GM12878 (cell line): ENCODE results near the gene ROBO4. TPM values are rescaled to one million over a fixed set of nuclear protein-coding genes. Genes with fewer than 3 reads are reported as not detected.

Source experiments
- ATAC-seq: fragments of 200-7000 bp; cut with Tn5 transposase; 3 replicates; pipeline ENCODE4 v1.9.1; 2020; ENCODE audit warnings: mild to moderate bottlenecking, moderate library complexity
- BruUV-seq: library from RNA; stranded (reverse); fragments of 400-500 nt; replicated peaks from 2 replicates; lab custom pipeline; 2021; lab: Mats Ljungman, UMichigan
- CTCF ChIA-PET: fragments of 300-600 bp; sonication (Branson Sonifier 250); formaldehyde crosslinking; extraction: SDS; loops from one replicate; lab custom pipeline; 2021; ENCODE audit warnings: inconsistent platforms; lab: Yijun Ruan, JAX
- POLR2A ChIA-PET: fragments of 350-600 bp; formaldehyde crosslinking; extraction: SDS; loops from one replicate; lab custom pipeline; 2021; ENCODE audit warnings: inconsistent platforms; lab: Charles Lee
- RAD21 ChIA-PET: fragments of 300-600 bp; sonication (Branson Sonifier 250); formaldehyde crosslinking; loops from one replicate; lab custom pipeline; 2023; ENCODE audit warnings: antibody characterized with exemption; ENCODE audit not compliant: unreplicated experiment; lab: Charles Lee
- SMC1A ChIA-PET: fragments of 300-600 bp; sonication (Branson Sonifier 250); formaldehyde crosslinking; loops from one replicate; lab custom pipeline; 2023; ENCODE audit not compliant: unreplicated experiment, uncharacterized antibody; lab: Charles Lee
- DNase-seq: peaks from one replicate; pipeline ENCODE4 v3.0.0-alpha.2; 2011; ENCODE audit warnings: low read depth, low spot score
- FAIRE-seq: peaks from 3 replicates; lab custom pipeline; 2011; peaks lifted over from hg19 to GRCh38; lab: Jason Lieb, UNC
- H2AFZ ChIP-seq: 2 replicates; pipeline ENCODE4 v1.6.0; 2011; ENCODE audit warnings: low read depth, low read length, control low read depth; ENCODE audit not compliant: control insufficient read depth
- H3K27ac ChIP-seq: 2 replicates; pipeline ENCODE4 v1.5.1; 2011; ENCODE audit warnings: control low read depth; ENCODE audit not compliant: control insufficient read depth, insufficient read depth
- H3K27me3 ChIP-seq, 2 experiments: replicated peaks in 1 of 2; 2 replicates each; pipeline versions ENCODE4 v1.6.0 to v1.6.1; 2011; ENCODE audit warnings: low read length in 1 of 2; ENCODE audit not compliant: control insufficient read depth in 2 of 2, insufficient read depth in 2 of 2
- H3K36me3 ChIP-seq, 2 experiments: 2 replicates each; pipeline ENCODE4 v1.5.1; 2011; ENCODE audit warnings: low read length in 1 of 2; ENCODE audit not compliant: control insufficient read depth in 2 of 2, insufficient read depth in 2 of 2
- H3K4me1 ChIP-seq: 2 replicates; pipeline ENCODE4 v1.6.1; 2011; ENCODE audit warnings: mild to moderate bottlenecking, low read length, moderate library complexity, mixed read lengths; ENCODE audit not compliant: control insufficient read depth, insufficient read depth
- H3K4me2 ChIP-seq: 2 replicates; pipeline ENCODE4 v1.6.0; 2011; ENCODE audit warnings: control low read depth; ENCODE audit not compliant: control insufficient read depth, insufficient read depth
- H3K4me3 ChIP-seq: fragments of 200-600 bp; sonication (generic); 2 replicates; pipeline ENCODE4 v1.5.1; 2016
- H3K79me2 ChIP-seq: 2 replicates; pipeline ENCODE4 v1.6.0; 2011; ENCODE audit warnings: low read length; ENCODE audit not compliant: control insufficient read depth, insufficient read depth
- H3K9ac ChIP-seq: 2 replicates; pipeline ENCODE4 v1.8.0; 2011; ENCODE audit warnings: low read length, control low read depth, mixed read lengths; ENCODE audit not compliant: control insufficient read depth, insufficient read depth
- H3K9me3 ChIP-seq: replicated peaks from 3 replicates; pipeline ENCODE4 v1.5.1; 2011; ENCODE audit warnings: mild to moderate bottlenecking, low read length; ENCODE audit not compliant: control insufficient read depth, insufficient read depth
- H4K20me1 ChIP-seq: 2 replicates; pipeline ENCODE4 v1.6.0; 2011; ENCODE audit not compliant: control insufficient read depth, insufficient read depth
- RELA ChIP-seq: fragments of 450-650 bp; IDR thresholded peaks from 2 replicates; pipeline ENCODE4 v1.8.0; 2014; ENCODE audit warnings: borderline replicate concordance; ENCODE audit not compliant: partially characterized antibody
- SMARCA5 ChIP-seq: fragments of 450-650 bp; IDR thresholded peaks from 2 replicates; pipeline ENCODE4 v1.6.1; 2017; ENCODE audit warnings: mild to moderate bottlenecking
- SP1 ChIP-seq: IDR thresholded peaks from one replicate; pipeline ENCODE4 v1.6.1; 2011; ENCODE audit warnings: low read depth, low read length
- SREBF1 ChIP-seq: IDR thresholded peaks from 2 replicates; pipeline ENCODE4 v1.6.1; 2012; ENCODE audit warnings: mild to moderate bottlenecking, low read length
- TARDBP ChIP-seq: IDR thresholded peaks from 2 replicates; pipeline ENCODE4 v1.6.1; 2016; ENCODE audit warnings: borderline replicate concordance
- TCF12 ChIP-seq: IDR thresholded peaks from 2 replicates; pipeline ENCODE4 v1.6.1; 2011; ENCODE audit warnings: low read depth, mild to moderate bottlenecking, low read length
- WGBS: methylation state at CpG from one replicate; pipeline ENCODE4 v1.1.6; 2016; ENCODE audit warnings: low lambda C conversion rate; ENCODE audit not compliant: insufficient replicate concordance, insufficient coverage; ENCODE audit errors: missing lambda C conversion rate; 5-methylcytosine and 5-hydroxymethylcytosine counted together
- in situ Hi-C: fragments of 300-500 bp; cut with MboI; formaldehyde crosslinking; loops from 9 replicates; pipeline ENCODE4 v1.14.3; 2018; ENCODE audit warnings: mixed read lengths
- intact Hi-C: fragments of 100-400 bp; cut with micrococcal nuclease; formaldehyde crosslinking; loops from one replicate; pipeline ENCODE4 v1.14.2; 2022; ENCODE audit not compliant: unreplicated experiment
- polyA plus RNA-seq, 11 experiments: library from polyadenylated mRNA; depleted of rRNA in 4 of 11; unstranded in 6 of 11; stranded (reverse) in 5 of 11; fragments of >200 nt; fragmentation: Nextera tagmentation in 4 of 11; fragmentation: Illumina TruSeq in 1 of 11; extraction: Ambion mirVana in 4 of 11; extraction: Trizol in 1 of 11; gene quantifications; 1 replicate in 1 of 11; 2 replicates in 10 of 11; pipeline versions ENCODE4 v1.2.1 to v1.2.3, GENCODE V29; 2011 to 2016; ENCODE audit warnings: inconsistent platforms in 2 of 11, missing spikeins in 2 of 11, low read depth in 1 of 11
- total RNA-seq, 4 experiments: library from RNA; depleted of rRNA in 3 of 4; stranded (reverse); fragments of >200 nt in 3 of 4; fragmentation: Illumina TruSeq in 1 of 4; extraction: Trizol in 1 of 4; gene quantifications; 2 replicates each; pipeline versions ENCODE4 v1.2.1 to v1.2.3, GENCODE V29; 2013 to 2021
- TF ChIP-seq, protein P1 (sequence below): fragments of 450-650 bp; IDR thresholded peaks from 2 replicates; pipeline ENCODE4 v1.6.1; 2017; ENCODE audit warnings: mild to moderate bottlenecking
- TF ChIP-seq, protein P2 (sequence below): fragments of 450-650 bp; IDR thresholded peaks from 2 replicates; pipeline ENCODE4 v1.6.1; 2018; ENCODE audit warnings: borderline replicate concordance, mild to moderate bottlenecking; ENCODE audit not compliant: partially characterized antibody
- TF ChIP-seq, protein P3 (sequence below): fragments of 450-650 bp; IDR thresholded peaks from 2 replicates; pipeline ENCODE4 v1.6.1; 2016; ENCODE audit warnings: mild to moderate bottlenecking, moderate library complexity, borderline replicate concordance
- TF ChIP-seq, protein P4 (sequence below): fragments of 450-650 bp; IDR thresholded peaks from 2 replicates; pipeline ENCODE4 v1.6.1; 2016; ENCODE audit warnings: mild to moderate bottlenecking
- TF ChIP-seq, protein P5 (sequence below): fragments of 450-650 bp; formaldehyde crosslinking; IDR thresholded peaks from 2 replicates; pipeline ENCODE4 v1.4.0; 2020; ENCODE audit warnings: mild to moderate bottlenecking, moderate library complexity

Gene ROBO4
- total and polyA plus RNA-seq, 10 of the 15 experiments (the other 5 are each of a cell fraction or from before 2014, with no cell fraction given): not detected

DNA sequence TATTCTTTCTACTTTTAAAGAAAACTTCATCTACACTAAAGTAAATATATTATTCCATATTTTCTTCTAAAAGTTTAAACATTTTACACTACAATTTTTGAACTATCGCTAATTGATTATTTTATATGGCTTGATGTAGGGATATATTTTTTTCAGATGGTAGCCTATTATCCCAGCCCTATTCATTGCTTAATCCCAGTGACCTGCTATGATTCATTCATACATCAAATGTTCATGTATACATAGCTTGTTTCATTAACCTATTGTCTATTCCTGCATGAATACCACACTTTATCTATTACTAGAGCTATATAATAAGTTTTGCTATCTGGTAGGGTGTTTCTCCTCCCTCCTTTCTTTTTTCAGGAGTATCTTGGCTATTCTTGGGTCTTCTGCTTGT is 5.0 kb upstream of the ROBO4 start:
- Histone ChIP-seq H3K9me3 (no peaks in the 10 kb centered on the region), H3K4me1 (no peaks in the 10 kb centered on the region), H3K27me3 (peaks cover 3 to 4% of the 10 kb centered on the region in 2 experiments; a peak in 2 of 4 replicates), H2AFZ (no peak overlapping the region), H3K4me2 (no peak overlapping the region), H3K79me2 (no peaks in the 10 kb centered on the region), H3K4me3 (no peak overlapping the region), H4K20me1 (no peaks in the 10 kb centered on the region), H3K36me3 (no peaks in the 10 kb centered on the region), H3K9ac (no peak overlapping the region), H3K27ac (no peak overlapping the region)
- no peak for ATAC-seq
- DNase-seq: no peak
- ChIA-PET SMC1A (no interaction called here), CTCF (interaction anchor here (1.1 to 1.3 kb wide), 2 partner anchors 12 to 26 kb away, joined by 3 read pairs; no protein-coding TSS in a partner anchor), POLR2A (no interaction called here), RAD21 (no interaction called here)
- in situ Hi-C loops (no loop called here), intact Hi-C loops (no loop called here)
- BruUV-seq: no TSS peak
- FAIRE-seq: no peak
- 38% methylated on average over 1 of the region's 1 CpG for WGBS
- TF ChIP-seq, protein P1, sequence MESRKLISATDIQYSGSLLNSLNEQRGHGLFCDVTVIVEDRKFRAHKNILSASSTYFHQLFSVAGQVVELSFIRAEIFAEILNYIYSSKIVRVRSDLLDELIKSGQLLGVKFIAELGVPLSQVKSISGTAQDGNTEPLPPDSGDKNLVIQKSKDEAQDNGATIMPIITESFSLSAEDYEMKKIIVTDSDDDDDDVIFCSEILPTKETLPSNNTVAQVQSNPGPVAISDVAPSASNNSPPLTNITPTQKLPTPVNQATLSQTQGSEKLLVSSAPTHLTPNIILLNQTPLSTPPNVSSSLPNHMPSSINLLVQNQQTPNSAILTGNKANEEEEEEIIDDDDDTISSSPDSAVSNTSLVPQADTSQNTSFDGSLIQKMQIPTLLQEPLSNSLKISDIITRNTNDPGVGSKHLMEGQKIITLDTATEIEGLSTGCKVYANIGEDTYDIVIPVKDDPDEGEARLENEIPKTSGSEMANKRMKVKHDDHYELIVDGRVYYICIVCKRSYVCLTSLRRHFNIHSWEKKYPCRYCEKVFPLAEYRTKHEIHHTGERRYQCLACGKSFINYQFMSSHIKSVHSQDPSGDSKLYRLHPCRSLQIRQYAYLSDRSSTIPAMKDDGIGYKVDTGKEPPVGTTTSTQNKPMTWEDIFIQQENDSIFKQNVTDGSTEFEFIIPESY: no peak
- no peak for TF ChIP-seq RELA
- no peak for TF ChIP-seq TARDBP
- no peak for TF ChIP-seq SP1
- TF ChIP-seq, protein P2, sequence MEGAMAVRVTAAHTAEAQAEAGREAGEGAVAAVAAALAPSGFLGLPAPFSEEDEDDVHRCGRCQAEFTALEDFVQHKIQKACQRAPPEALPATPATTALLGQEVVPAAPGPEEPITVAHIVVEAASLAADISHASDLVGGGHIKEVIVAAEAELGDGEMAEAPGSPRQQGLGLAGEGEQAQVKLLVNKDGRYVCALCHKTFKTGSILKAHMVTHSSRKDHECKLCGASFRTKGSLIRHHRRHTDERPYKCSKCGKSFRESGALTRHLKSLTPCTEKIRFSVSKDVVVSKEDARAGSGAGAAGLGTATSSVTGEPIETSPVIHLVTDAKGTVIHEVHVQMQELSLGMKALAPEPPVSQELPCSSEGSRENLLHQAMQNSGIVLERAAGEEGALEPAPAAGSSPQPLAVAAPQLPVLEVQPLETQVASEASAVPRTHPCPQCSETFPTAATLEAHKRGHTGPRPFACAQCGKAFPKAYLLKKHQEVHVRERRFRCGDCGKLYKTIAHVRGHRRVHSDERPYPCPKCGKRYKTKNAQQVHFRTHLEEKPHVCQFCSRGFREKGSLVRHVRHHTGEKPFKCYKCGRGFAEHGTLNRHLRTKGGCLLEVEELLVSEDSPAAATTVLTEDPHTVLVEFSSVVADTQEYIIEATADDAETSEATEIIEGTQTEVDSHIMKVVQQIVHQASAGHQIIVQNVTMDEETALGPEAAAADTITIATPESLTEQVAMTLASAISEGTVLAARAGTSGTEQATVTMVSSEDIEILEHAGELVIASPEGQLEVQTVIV: no peak
- TF ChIP-seq, protein P3, sequence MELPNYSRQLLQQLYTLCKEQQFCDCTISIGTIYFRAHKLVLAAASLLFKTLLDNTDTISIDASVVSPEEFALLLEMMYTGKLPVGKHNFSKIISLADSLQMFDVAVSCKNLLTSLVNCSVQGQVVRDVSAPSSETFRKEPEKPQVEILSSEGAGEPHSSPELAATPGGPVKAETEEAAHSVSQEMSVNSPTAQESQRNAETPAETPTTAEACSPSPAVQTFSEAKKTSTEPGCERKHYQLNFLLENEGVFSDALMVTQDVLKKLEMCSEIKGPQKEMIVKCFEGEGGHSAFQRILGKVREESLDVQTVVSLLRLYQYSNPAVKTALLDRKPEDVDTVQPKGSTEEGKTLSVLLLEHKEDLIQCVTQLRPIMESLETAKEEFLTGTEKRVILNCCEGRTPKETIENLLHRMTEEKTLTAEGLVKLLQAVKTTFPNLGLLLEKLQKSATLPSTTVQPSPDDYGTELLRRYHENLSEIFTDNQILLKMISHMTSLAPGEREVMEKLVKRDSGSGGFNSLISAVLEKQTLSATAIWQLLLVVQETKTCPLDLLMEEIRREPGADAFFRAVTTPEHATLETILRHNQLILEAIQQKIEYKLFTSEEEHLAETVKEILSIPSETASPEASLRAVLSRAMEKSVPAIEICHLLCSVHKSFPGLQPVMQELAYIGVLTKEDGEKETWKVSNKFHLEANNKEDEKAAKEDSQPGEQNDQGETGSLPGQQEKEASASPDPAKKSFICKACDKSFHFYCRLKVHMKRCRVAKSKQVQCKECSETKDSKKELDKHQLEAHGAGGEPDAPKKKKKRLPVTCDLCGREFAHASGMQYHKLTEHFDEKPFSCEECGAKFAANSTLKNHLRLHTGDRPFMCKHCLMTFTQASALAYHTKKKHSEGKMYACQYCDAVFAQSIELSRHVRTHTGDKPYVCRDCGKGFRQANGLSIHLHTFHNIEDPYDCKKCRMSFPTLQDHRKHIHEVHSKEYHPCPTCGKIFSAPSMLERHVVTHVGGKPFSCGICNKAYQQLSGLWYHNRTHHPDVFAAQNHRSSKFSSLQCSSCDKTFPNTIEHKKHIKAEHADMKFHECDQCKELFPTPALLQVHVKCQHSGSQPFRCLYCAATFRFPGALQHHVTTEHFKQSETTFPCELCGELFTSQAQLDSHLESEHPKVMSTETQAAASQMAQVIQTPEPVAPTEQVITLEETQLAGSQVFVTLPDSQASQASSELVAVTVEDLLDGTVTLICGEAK: no peak
- no peak for TF ChIP-seq TCF12
- no peak for TF ChIP-seq SREBF1
- TF ChIP-seq SMARCA5: no peak
- TF ChIP-seq, protein P4, sequence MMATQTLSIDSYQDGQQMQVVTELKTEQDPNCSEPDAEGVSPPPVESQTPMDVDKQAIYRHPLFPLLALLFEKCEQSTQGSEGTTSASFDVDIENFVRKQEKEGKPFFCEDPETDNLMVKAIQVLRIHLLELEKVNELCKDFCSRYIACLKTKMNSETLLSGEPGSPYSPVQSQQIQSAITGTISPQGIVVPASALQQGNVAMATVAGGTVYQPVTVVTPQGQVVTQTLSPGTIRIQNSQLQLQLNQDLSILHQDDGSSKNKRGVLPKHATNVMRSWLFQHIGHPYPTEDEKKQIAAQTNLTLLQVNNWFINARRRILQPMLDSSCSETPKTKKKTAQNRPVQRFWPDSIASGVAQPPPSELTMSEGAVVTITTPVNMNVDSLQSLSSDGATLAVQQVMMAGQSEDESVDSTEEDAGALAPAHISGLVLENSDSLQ: no peak
- TF ChIP-seq, protein P5, sequence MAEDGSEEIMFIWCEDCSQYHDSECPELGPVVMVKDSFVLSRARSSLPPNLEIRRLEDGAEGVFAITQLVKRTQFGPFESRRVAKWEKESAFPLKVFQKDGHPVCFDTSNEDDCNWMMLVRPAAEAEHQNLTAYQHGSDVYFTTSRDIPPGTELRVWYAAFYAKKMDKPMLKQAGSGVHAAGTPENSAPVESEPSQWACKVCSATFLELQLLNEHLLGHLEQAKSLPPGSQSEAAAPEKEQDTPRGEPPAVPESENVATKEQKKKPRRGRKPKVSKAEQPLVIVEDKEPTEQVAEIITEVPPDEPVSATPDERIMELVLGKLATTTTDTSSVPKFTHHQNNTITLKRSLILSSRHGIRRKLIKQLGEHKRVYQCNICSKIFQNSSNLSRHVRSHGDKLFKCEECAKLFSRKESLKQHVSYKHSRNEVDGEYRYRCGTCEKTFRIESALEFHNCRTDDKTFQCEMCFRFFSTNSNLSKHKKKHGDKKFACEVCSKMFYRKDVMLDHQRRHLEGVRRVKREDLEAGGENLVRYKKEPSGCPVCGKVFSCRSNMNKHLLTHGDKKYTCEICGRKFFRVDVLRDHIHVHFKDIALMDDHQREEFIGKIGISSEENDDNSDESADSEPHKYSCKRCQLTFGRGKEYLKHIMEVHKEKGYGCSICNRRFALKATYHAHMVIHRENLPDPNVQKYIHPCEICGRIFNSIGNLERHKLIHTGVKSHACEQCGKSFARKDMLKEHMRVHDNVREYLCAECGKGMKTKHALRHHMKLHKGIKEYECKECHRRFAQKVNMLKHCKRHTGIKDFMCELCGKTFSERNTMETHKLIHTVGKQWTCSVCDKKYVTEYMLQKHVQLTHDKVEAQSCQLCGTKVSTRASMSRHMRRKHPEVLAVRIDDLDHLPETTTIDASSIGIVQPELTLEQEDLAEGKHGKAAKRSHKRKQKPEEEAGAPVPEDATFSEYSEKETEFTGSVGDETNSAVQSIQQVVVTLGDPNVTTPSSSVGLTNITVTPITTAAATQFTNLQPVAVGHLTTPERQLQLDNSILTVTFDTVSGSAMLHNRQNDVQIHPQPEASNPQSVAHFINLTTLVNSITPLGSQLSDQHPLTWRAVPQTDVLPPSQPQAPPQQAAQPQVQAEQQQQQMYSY: no peak
